ENCODE data around the gene ZDHHC19. TPM values are rescaled to one million over a fixed set of nuclear protein-coding genes. Genes with fewer than 3 reads are reported as not detected.
"Not testable (repeated sequence)": the region's sequence is repeated elsewhere in the genome, so short reads cannot be mapped to it uniquely, and the experiment has no call there.

Gene ZDHHC19
- total RNA-seq, 2 experiments from 2014 or later: not detected

- POLR2A ChIA-PET, CTCF ChIA-PET: not testable (repeated sequence)
Observed at GRCh38 chr3:196165006-196165575, 46.1 kb downstream of the ZDHHC19 start.

GRCh38 chr3:196164576-196164975, 46.6 kb downstream of the ZDHHC19 start:
- ChIA-PET POLR2A (no interaction called here), CTCF (no interaction called here)

GRCh38 chr3:196163666-196164493, 47.3 kb downstream of the ZDHHC19 start:
- ChIA-PET POLR2A (no interaction called here), CTCF (no interaction called here)

GRCh38 chr3:196163212-196163611, 48.0 kb downstream of the ZDHHC19 start:
- ChIA-PET CTCF (no interaction called here), POLR2A (interaction anchor here (1.1 kb wide), 1 partner anchor 36 kb away, joined by 5 read pairs; no protein-coding TSS in a partner anchor)

- ChIA-PET CTCF (interaction anchor here (0.9 kb wide), 1 partner anchor 27 kb away, joined by 4 read pairs; no protein-coding TSS in a partner anchor), POLR2A (interaction anchor here (1.1 kb wide), 1 partner anchor 35 kb away, joined by 5 read pairs; no protein-coding TSS in a partner anchor)
Observed at GRCh38 chr3:196162679-196163078, 48.5 kb downstream of the ZDHHC19 start.

GRCh38 chr3:196159952-196160804, 51.0 kb downstream of the ZDHHC19 start:
- CTCF ChIA-PET: interaction anchor here (0.5 to 0.9 kb wide), 2 partner anchors 84 to 94 kb away, joined by 4 to 5 read pairs; no protein-coding TSS in a partner anchor
- POLR2A ChIA-PET: no interaction called here

- POLR2A ChIA-PET: no interaction called here
- CTCF ChIA-PET: interaction anchor here (0.9 kb wide), 1 partner anchor 83 kb away, joined by 5 read pairs; no protein-coding TSS in a partner anchor
Observed at GRCh38 chr3:196159526-196159925, 51.7 kb downstream of the ZDHHC19 start.

GRCh38 chr3:196156160-196156559, 55.0 kb downstream of the ZDHHC19 start:
- CTCF ChIA-PET: no interaction called here
- POLR2A ChIA-PET: no interaction called here

- CTCF ChIA-PET: no interaction called here
Observed at GRCh38 chr3:196150481-196150880, 60.7 kb downstream of the ZDHHC19 start.

GRCh38 chr3:196149831-196150301, 61.3 kb downstream of the ZDHHC19 start:
- CTCF ChIA-PET: no interaction called here

More at GRCh38 chr3:196150481-196150880, 60.7 kb downstream of the ZDHHC19 start:
- POLR2A ChIA-PET: no interaction called here

GRCh38 chr3:196149375-196149774, 61.8 kb downstream of the ZDHHC19 start:
- CTCF ChIA-PET: interaction anchor here (0.6 kb wide), 1 partner anchor 77 kb away, joined by 3 read pairs; no protein-coding TSS in a partner anchor
- POLR2A ChIA-PET: no interaction called here

More at GRCh38 chr3:196149831-196150301, 61.3 kb downstream of the ZDHHC19 start:
- POLR2A ChIA-PET: no interaction called here

Other genes starting within 250 kb of the ZDHHC19 start
- gene TFRC, start 129.3 kb downstream of the ZDHHC19 start, total RNA-seq: 100 to 1,000 TPM; 775 to 779 TPM
- not detected for gene SLC51A, start 5.1 kb upstream of the ZDHHC19 start, total RNA-seq
- 10 to 100 TPM; 52.9 to 53.8 TPM for gene PCYT1A, start 76.3 kb upstream of the ZDHHC19 start, total RNA-seq
- 1 to 10 TPM; 6.6 to 8.8 TPM for gene DYNLT2B, start 106.8 kb upstream of the ZDHHC19 start, total RNA-seq
- gene TM4SF19, start 127.0 kb upstream of the ZDHHC19 start, total RNA-seq: not detected
- gene UBXN7, start 221.0 kb upstream of the ZDHHC19 start, total RNA-seq: 10 to 100 TPM; 51.1 to 63.0 TPM